ENCODE data around the gene MYPOP. TPM values are rescaled to one million over a fixed set of nuclear protein-coding genes. Genes with fewer than 3 reads are reported as not detected.

The MYPOP gene
- total RNA-seq, 1 donor from 2014 or later = 9.1 TPM

GRCh38 chr19:45852145-45852750, 50.2 kb downstream of the MYPOP start:
- H3K4me3 Mint-ChIP-seq = peak overlapping the region; percentile 38
- TF ChIP-seq CTCF (conservative IDR thresholded peaks at IDR 0.05) = no peak
- no peaks in the 10 kb centered on the region for H3K4me1 Mint-ChIP-seq
- no peaks in the 10 kb centered on the region for H3K9me3 Mint-ChIP-seq
- DNase-seq (ENCODE audit: low read depth, low spot score) = no peak
- H3K36me3 Mint-ChIP-seq (ENCODE audit: low read depth) = peaks cover 15% of the 10 kb centered on the region
- H3K27ac Mint-ChIP-seq (ENCODE audit: unreplicated experiment) = no peak overlapping the region
- H3K27me3 Mint-ChIP-seq (ENCODE audit: low read depth) = no peaks in the 10 kb centered on the region

GRCh38 chr19:45848922-45849321, 53.5 kb downstream of the MYPOP start:
- peak; percentile 48 for TF ChIP-seq CTCF (conservative IDR thresholded peaks at IDR 0.05)
- Mint-ChIP-seq H3K4me3 (no peak overlapping the region), H3K27me3 (ENCODE audit: low read depth) (no peaks in the 10 kb centered on the region), H3K27ac (ENCODE audit: unreplicated experiment) (no peak overlapping the region), H3K4me1 (no peaks in the 10 kb centered on the region), H3K9me3 (no peaks in the 10 kb centered on the region), H3K36me3 (ENCODE audit: low read depth) (peaks cover 24% of the 10 kb centered on the region)
- DNase-seq (ENCODE audit: low read depth, low spot score) = no peak

- Mint-ChIP-seq H3K27ac (ENCODE audit: unreplicated experiment) (no peak overlapping the region), H3K9me3 (no peaks in the 10 kb centered on the region), H3K4me3 (no peak overlapping the region), H3K27me3 (ENCODE audit: low read depth) (no peaks in the 10 kb centered on the region), H3K4me1 (no peaks in the 10 kb centered on the region), H3K36me3 (ENCODE audit: low read depth) (peaks cover 28% of the 10 kb centered on the region)
- TF ChIP-seq CTCF (conservative IDR thresholded peaks at IDR 0.05) = no peak
- DNase-seq (ENCODE audit: low read depth, low spot score) = no peak
These were observed 54.8 kb downstream of the MYPOP start for GRCh38 chr19:45847663-45848062.

- no peak for TF ChIP-seq CTCF (conservative IDR thresholded peaks at IDR 0.05)
- H3K4me1 Mint-ChIP-seq = no peaks in the 10 kb centered on the region
- no peaks in the 10 kb centered on the region for H3K27me3 Mint-ChIP-seq (ENCODE audit: low read depth)
- no peak overlapping the region for H3K27ac Mint-ChIP-seq (ENCODE audit: unreplicated experiment)
- no peak overlapping the region for H3K4me3 Mint-ChIP-seq
- H3K36me3 Mint-ChIP-seq (ENCODE audit: low read depth) = peaks cover 44% of the 10 kb centered on the region
- no peaks in the 10 kb centered on the region for H3K9me3 Mint-ChIP-seq
- DNase-seq (ENCODE audit: low read depth, low spot score) = no peak
These were observed 60.2 kb downstream of the MYPOP start for GRCh38 chr19:45842198-45842597.

Other genes with a start within 250 kb of the MYPOP start
- gene GIPR, start 234.4 kb downstream of the MYPOP start, total RNA-seq = 0.96 and 1.0 TPM in 2 replicates
- 635 and 666 TPM in 2 replicates for gene SNRPD2, start 210.7 kb downstream of the MYPOP start, total RNA-seq
- gene QPCTL, start 209.9 kb downstream of the MYPOP start, total RNA-seq = 11.4 and 11.8 TPM in 2 replicates
- 27.2 and 30.3 TPM in 2 replicates for gene FBXO46, start 171.7 kb downstream of the MYPOP start, total RNA-seq
- not detected in 2 replicates for gene MEIOSIN, start 169.2 kb downstream of the MYPOP start, total RNA-seq
- gene SIX5, start 133.4 kb downstream of the MYPOP start, total RNA-seq = 36.8 and 38.6 TPM in 2 replicates
- 114 and 118 TPM in 2 replicates for gene DMPK, start 120.1 kb downstream of the MYPOP start, total RNA-seq
- 107 and 110 TPM in 2 replicates for gene DMWD, start 109.8 kb downstream of the MYPOP start, total RNA-seq
- gene RSPH6A, start 87.3 kb downstream of the MYPOP start, total RNA-seq = 0.32 and 0.44 TPM in 2 replicates
- gene SYMPK, start 39.5 kb downstream of the MYPOP start, total RNA-seq = 105 and 115 TPM in 2 replicates
- not detected in 2 replicates for gene FOXA3, start 38.3 kb downstream of the MYPOP start, total RNA-seq
- 28.6 and 33.1 TPM in 2 replicates for gene IRF2BP1, start 16.5 kb downstream of the MYPOP start, total RNA-seq
- gene NANOS2, start 12.2 kb upstream of the MYPOP start, total RNA-seq = not detected in 2 replicates
- gene NOVA2, start 71.3 kb upstream of the MYPOP start, total RNA-seq = 25.5 and 25.6 TPM in 2 replicates
- 17.6 and 18.1 TPM in 2 replicates for gene CCDC61, start 92.9 kb upstream of the MYPOP start, total RNA-seq
- not detected in 2 replicates for gene PGLYRP1, start 120.4 kb upstream of the MYPOP start, total RNA-seq
- gene IGFL4, start 138.4 kb upstream of the MYPOP start, total RNA-seq = 0.45 and 0.70 TPM in 2 replicates
- gene IGFL3, start 222.1 kb upstream of the MYPOP start, total RNA-seq = not detected in 2 replicates
- gene IGFL2, start 245.6 kb upstream of the MYPOP start, total RNA-seq = not detected in 2 replicates